HG02973 (cell line): ENCODE results near the gene SMOC2.
"Not testable (repeated sequence)": the region's sequence is repeated elsewhere in the genome, so short reads cannot be mapped to it uniquely, and the experiment has no call there.

Source experiments
- ATAC-seq: cut with Tn5 transposase; IDR thresholded peaks from one replicate; pipeline ENCODE4 v1.9.1; 2021; ENCODE audit warnings: moderate library complexity; ENCODE audit not compliant: unreplicated experiment

The SMOC2 gene

DNA sequence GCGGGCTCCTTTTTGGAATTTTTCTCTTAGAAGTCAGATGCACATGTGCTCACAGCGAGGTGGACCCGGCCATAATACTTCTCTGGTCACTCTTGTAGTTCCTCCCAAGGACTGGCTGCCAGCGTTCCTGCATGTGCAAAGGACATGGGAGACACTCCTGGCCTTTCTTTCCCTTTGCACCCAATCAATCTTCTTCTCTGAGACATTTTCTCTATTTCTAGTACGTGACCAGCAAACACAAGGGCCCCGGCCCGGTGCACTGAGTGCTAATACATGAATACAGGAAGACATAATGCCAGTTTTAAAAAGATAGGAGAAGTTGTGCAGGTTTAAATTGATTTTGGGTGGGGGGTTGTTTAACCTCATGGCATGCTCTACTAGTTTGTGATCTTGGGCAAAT, 233.6 kb downstream of the SMOC2 start:
- no peak for ATAC-seq

DNA sequence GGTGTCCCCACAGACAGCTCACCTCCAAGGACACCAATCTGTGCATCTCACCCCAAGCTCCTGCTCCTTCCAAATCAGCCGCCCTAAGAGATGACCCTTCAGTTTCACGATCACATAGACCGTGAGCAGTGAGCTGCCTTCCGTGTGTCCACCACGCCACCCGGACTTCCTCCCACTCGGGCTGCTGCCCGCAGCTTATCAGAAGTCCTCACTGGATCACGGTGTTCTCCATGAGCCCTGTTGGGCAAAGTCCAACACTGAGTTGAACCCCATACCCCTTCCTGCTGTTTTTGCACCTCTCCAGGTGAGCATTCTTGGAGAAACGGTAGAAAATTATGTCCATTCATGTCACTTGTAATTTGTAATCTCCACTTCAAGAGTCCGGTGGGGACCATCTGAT, 234.4 kb downstream of the SMOC2 start:
- ATAC-seq, result no peak

DNA sequence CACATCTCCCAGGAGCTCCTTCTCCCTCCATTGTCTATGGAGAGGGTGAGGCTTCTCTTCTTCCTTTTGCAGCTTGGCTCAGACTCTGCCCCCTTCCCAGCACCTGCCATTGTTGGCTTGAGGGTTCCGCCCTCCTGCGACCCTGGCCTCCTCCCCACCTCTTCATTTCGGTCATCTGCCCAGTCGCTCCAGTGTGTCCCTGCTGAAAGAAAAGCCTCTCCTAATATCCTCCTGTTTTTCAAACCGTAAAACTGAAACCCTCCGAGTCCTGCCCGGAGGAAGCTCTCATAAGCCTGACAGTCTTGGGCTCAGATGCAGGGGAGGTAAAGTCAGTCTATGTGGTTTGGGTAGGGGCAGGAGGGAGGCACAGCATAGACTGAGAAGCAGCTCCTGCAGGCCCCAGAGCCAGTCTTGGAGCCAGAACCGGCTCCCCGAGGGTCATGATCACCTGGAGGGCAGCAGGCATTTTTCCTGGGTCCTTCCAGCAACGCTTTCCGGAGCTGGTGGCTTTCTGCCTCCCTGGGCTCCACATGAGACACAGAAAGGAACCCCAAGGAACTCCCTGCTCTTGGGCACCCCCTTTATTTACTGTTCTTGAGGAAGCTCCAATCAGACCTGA, 235.1 kb downstream of the SMOC2 start:
- ATAC-seq, result no peak

DNA sequence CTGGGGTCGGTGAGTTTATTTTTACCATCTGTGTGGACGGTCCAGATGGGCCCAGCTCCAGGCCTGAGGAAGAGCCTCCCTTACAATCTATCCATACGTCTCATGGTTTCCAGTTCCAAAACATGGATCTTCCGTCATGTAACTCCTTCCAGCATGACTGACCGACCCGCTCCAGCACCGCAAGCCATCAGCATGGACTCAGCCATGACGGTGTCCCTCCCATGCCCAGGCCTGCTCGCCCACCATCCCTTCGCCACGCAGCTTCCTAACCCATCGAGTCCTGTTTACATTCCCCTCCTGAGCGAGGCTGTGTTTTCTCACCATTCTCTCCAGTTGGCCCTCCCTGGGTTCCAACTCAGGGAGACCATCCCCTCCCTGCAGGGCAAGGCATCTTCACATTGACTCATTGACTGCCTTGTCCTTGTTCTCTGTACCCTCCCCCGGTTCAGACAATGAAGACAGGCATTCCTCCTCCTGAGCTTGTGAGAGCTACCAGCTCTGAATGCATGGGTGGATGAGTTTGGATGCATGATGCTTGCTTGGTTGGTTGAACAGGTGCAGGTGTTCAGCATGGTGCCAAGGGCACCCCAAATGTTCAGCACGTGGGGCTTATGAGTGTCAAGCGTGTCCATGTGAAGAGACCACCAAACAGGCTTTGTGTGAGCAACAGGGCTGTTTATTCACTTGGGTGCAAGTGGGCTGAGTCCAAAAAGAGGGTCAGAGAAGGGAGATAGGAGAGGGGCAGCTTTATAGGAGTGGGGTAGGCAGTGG, 235.8 kb downstream of the SMOC2 start:
- ATAC-seq, result no peak

DNA sequence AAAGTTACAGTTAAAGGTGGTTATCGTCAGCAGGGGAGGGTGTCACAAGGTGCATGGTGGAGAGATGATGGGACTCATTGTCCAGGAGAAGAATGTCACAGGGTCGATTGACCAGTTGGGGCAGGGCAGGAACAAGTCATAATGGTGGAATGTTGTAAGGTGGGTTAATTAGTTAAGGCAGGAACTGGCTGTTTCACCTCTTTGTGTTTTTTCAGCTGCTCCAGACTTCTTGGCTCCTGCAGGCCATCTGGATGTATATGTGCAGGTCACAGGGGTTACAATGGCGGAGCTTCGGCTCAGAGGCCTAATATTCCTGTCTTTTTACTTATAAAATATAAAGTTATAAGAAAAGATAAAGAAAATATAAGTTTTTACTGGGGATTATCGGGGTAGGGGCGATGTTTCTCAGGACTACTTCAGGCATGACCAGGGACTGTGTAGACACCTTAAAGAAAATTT, 236.4 kb downstream of the SMOC2 start:
- ATAC-seq, result not testable (repeated sequence)

DNA sequence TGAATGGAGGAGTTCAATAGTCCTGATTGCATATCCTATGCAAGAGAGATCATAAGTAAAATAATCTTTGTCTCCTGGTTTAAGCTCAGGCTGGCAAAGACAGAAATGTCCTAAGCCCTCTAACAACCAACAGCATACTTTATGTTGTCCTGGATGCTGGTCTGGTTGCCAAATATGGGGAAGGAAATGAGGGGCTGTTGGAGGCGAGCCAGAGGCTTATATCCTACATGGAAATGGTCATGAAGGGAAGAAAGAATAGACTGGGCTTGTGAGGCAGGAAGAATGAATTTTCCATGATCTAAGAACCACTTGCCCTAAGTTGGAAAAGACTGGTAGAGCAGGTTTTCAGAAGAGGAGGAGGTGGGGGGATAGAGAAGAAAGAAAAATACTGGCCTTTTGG, 237.1 kb downstream of the SMOC2 start:
- no peak for ATAC-seq

DNA sequence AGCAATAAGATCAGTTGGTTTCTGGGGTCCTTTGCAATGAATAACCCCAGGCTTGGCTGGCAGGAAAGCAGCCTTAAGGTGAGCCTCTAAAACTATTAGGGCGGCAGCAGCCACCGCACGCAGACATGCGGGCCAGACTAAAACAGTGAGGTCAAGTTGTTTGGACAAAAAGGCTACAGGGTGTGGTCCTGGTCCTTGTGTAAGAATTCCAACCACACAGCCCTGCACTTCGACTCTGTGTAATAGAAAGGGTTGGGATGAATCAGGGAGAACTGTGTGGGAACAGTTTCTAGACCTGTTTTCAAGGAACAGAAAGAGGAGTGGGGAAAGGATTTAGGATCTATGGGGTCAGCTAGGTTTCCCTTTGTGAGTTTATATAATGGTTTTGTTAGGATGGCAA, 237.6 kb downstream of the SMOC2 start:
- ATAC-seq, result no peak

DNA sequence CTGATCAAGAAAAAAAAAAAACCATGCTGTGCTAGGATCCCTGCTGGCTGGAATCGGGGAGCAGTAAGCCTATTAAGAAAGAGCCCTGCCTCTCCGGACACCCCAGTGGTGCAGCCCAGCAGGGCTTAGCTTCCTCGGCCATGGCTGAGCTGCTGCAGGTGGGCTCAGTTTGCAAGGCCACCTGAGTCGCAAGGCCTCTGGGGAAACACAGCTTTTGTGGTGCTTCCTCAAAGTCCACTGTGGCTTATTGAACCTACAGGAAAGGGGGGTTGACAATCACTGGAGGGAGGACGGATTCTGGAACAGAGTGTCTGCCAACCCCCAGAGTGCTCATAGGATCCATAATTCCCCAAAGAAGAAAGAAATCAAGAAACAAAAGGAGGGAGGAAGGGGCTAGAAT, 240.8 kb downstream of the SMOC2 start:
- no peak for ATAC-seq

DNA sequence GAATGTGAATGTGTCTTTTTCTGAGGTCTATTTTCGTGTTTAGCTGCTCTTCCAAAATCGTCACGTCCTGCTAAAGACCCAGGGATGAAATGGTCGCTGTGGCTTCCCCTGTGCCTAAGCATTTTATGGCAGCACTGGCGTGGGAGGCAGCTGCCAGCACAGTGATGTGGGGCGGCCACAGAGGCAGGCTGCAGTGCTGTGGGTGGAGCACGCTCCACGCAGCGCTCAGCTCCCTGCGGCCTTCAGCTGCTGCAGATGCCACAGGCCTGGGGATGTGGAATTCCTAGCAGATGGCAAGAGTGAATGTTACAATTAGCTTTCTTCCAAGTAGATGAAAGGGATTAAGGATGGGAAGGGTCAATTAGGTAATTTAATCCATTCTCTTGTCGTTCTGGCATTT, 242.6 kb downstream of the SMOC2 start:
- no peak for ATAC-seq

DNA sequence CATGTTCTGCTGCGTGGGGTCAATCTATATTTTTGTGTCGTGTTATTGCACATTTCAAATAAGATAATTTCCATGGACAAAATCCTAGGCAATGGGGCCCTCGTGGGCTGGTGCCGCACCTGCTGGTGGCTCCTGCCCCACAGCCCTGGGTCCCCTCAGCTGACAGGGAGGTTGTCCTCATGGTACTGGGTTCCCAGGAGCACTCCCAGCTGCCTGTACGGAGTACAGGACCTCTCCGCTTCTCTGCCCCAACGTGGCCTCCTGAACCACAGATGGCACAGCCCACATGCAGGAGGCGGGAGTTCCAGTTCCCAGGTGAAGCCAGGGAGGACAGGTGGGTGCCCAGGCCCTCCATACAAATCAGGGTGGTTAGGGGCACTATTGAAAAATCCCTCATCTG, 243.5 kb downstream of the SMOC2 start:
- ATAC-seq, result no peak

DNA sequence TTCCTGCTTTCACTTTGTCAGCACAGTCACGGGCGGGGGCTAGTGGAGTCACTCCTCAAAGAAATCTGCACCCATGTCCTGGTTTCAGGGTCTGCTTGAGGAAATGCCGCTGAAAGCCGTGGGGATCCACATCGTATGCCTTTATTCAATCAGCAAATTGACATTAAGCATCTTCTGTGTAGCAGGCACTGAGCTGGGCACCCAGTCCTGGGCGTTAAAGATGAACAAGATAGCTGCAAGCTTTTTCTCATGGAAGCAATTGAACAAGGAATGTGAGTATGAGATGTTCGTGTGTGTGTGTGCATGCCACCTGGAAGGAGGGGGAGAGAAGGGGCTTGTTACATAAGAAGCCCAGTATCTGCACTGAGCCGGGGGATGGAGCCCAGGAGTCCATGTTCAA, 243.9 kb downstream of the SMOC2 start:
- no peak for ATAC-seq

DNA sequence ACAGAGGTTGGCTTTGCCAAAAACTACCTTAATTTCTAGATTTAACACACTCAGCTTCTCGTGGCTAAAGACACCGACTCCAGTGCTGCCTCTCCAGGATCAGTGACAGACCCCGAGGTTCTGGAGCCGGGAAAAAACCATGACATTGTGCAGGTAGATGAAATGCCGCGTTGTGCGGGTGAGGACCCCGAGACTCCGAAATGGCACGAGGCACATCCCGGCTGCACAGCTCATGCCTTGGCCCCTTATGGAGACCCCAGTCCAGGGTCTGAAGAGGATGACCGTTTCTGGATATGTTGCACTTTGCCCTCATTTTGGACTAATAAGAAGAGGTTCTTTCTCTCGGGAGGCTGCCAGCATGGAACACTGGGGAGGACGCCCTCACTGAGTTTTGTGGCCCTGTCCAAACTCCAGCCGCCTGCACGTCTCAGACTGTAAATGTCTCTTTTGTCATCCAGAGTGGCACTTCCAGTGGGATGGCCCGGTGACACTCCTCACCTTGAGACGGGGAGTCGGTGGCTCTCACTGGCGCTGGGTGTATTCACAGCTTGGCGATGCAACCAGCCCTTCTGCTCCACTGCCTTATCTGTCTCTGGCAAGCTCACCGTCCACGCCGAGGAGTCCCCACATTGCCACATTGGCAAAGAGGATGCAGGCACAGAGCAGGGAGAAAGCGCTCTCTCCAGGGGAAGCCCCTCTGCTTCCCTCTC, 245.2 kb downstream of the SMOC2 start:
- ATAC-seq, result no peak

DNA sequence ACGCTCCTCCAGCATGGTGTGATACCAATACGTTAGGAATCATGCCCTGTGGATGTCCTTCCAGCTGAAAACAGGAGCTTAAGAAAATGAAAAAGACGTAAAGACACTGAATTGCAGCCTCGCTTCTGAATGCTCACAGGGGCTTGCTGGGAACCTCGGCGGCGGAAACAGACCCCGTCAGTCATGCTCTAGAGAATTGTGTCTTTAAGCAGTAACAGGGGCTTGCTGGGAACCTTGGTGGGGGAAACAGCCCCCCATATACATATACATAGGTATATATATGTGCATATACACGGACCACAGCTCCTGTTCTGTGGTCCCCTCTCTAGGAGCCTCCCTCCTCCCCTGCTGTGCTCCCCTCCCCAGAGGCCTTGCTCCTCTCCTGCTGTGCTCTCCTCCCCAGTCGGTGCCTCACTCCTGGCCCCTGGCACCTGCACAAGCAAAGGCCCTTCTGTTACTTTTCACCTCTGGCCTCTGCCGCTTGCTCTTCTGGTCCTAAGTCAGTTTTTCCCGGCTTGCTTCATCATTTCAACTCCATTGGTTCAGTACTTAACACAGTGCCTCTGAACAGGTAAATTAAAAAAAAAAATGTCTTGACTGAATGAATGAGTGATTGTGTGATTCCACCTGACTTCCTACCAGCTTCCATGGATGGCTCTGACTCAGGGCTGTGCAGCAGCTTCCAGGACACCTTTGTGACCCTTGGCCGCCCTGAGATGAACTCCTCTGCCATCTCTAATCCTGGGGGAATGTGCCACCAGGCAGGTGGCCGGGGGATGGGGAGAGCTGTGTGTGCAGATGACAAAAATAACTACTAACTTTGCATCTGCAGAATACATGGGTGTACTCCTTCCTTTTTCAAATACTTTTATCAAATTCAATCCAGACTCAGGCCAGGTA, 246.1 kb downstream of the SMOC2 start:
- ATAC-seq, result no peak

DNA sequence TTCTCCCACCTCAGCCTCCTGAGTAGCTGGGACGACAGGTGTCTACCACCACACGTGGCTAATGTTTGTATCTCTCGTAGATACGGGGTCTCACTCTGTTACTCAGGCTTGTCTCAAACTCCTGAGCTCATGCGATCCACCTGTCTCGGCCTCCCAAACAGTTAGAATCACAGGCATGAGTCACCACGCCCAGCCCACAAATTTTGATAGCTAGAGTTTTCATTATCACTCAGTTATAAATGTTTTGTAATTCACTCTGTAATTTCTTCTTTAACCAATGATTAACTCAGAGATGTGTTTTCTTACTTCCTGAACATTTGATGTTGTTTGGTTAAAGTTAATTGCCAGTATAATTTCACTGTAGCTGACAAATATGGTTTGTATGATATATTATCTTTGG, 249.3 kb downstream of the SMOC2 start:
- ATAC-seq, result no peak

DNA sequence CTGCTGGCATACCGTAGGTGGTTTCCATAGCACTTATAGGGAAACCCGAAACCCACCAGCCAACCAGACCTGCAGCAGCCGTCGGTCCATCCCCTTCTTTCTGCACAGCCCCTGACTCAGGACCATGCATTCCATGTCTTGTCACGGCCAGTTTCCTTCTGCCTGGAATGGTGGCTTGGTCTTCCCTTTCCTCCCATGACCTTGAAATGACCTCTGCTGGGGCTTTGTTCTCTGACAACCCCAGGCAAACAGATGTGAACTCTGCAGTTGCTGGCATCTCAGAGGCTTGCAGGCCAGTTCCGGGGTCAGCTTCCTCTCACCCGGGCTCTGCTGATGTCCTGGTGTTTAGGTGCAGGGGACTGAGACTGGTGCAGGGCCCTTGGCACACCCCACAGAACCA, 250.8 kb downstream of the SMOC2 start:
- no peak for ATAC-seq

DNA sequence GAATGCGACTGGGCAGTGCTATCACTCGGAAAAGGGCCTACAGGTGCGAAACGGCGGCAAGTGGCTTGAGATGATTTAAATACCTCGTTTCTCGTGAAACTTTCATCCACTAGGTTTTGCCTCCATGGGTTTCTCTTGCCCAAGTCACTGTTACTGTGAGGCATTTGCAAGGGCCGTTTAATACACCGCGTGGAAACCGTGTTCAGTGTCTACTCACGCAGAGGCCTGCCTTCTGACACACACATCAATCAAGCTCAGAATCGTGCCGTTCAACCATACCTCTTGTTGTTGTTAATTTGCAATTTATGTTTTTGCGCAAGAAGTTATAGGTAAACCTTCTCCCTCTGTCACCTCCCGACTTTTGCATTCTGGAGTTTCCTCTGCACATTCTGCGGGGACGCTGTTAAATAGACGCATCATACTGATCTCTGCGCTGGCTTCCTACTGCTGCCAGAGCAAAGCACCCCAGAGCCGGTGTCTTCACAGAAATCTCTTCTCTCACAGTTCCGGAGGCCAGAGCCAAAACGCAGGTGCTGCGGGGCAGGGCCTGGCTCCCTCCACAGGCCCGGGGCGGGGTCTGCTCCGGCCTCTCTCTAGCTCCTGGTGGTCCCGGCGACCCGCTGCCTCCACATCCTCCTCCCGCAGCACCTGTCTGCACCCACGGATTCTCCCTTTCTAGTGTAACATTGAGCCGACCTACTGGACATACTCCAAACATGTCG, 251.4 kb downstream of the SMOC2 start:
- no peak for ATAC-seq

DNA sequence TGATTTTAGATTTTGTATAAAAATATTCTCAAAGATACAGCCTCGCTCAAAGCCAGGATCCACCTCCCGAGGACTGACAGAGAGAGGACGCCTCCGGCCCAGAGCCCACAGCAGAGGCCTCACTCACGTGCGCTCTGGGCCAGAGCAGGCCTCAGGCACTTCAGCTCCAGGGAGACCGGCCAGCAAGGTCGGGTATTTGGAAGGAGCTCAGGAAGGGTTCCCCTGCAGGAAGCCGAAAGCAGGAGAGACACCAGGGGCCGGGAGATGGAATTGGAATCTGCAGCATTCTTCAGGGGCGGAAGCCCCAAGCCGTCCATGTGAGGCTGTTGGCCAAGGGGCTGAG, 251.9 kb downstream of the SMOC2 start:
- not testable (repeated sequence) for ATAC-seq

DNA sequence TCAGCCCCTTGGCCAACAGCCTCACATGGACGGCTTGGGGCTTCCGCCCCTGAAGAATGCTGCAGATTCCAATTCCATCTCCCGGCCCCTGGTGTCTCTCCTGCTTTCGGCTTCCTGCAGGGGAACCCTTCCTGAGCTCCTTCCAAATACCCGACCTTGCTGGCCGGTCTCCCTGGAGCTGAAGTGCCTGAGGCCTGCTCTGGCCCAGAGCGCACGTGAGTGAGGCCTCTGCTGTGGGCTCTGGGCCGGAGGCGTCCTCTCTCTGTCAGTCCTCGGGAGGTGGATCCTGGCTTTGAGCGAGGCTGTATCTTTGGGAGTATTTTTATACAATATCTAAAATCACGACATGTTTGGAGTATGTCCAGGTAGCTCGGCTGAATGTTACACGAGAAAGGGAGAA, 253.8 kb downstream of the SMOC2 start:
- not testable (repeated sequence) for ATAC-seq

DNA sequence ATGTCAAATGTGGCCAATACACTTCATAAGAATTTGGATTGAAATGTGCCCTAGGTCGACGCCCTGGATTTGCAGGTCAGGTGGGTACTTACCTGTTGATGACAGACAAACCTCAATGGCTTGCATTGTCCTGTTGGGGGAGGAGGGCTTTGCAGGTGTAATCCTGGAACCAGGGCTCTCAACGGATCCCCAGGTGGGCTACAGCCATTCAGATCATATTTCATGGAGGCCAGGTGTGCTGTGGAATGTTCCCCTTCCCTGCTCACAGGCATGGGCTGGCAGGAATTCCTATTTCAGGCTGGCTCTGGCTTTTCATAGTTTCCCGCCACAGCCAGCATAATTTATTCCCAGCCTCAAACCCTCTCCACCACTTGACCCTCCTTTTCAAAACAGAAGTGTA, 254.7 kb downstream of the SMOC2 start:
- no peak for ATAC-seq

DNA sequence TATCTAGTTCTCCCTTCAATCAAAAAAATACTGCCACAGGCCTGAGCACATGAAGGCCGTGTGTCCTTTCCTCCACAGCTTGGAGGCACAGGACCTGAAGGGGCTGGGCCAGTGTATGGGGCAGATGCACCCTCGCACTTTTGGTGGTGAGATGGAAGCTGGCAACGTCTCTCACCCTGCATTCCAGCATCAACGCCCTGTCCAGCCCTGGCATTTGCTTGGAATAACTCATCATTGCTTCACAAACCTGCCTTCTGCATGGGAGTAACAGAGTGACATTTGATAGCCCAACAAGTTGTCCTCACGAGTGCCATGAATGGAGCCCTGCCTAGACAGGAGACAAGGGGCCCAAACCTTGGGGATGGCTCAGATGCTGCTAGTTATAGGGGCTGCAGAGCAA, 257.9 kb downstream of the SMOC2 start:
- no peak for ATAC-seq
